Spleen (tissue), 7 donors: Measurements from ENCODE around the gene GMNN.

Experiments
- POLR2A ChIP-seq, 3 donors: fragments of 450-650 bp; IDR thresholded peaks; one replicate each; pipeline ENCODE4 v1.5.1; 2017; ENCODE audit warnings: antibody characterized with exemption in 3 of 3, mild to moderate bottlenecking in 1 of 3
- POLR2AphosphoS5 ChIP-seq, 3 donors: sonication (generic); formaldehyde crosslinking; IDR thresholded peaks; one replicate each; pipeline ENCODE4 v1.5.1; 2017; ENCODE audit warnings: antibody characterized with exemption in 3 of 3
- TF ChIP-seq, protein P1 (sequence below), 11 experiments: fragments of 200-600 bp in 7 of 11; fragments of 450-650 bp in 4 of 11; sonication (generic) in 4 of 11; IDR thresholded peaks in 8 of 11; conservative IDR thresholded peaks in 3 of 11; 1 replicate in 7 of 11; 2 replicates in 4 of 11; pipeline versions ENCODE4 v1.4.0 to v1.8.0; 2016 to 2021; ENCODE audit warnings: antibody characterized with exemption in 11 of 11, inconsistent platforms in 4 of 11, mild to moderate bottlenecking in 1 of 11
- donor health status: DM: no; HTN: no; CAD: no; lungs with moderate emphysema.
- donor health status: DM: no; HTN: no; CAD: no.
- donor health status: DM: no; HTN: no; CAD: no.

DNA sequence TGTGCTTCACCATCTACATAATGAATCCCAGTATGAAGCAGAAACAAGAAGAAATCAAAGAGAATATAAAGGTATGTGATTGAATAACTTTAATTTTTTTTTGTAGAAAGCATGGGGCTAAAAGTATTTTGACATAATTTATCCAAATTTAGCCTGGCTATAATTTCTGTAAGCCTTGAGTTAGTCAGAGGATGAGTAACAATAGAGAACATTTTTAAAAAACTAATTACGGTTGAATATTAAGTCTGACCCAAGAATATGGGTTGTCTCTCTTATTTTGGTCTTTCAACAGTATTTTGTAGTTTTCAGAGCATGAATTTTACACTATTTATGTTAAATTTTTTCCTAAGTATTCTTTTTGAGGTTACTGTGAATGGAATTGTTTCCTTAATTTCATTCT, 2.5 kb downstream of the GMNN start:
- TF ChIP-seq, protein P1, sequence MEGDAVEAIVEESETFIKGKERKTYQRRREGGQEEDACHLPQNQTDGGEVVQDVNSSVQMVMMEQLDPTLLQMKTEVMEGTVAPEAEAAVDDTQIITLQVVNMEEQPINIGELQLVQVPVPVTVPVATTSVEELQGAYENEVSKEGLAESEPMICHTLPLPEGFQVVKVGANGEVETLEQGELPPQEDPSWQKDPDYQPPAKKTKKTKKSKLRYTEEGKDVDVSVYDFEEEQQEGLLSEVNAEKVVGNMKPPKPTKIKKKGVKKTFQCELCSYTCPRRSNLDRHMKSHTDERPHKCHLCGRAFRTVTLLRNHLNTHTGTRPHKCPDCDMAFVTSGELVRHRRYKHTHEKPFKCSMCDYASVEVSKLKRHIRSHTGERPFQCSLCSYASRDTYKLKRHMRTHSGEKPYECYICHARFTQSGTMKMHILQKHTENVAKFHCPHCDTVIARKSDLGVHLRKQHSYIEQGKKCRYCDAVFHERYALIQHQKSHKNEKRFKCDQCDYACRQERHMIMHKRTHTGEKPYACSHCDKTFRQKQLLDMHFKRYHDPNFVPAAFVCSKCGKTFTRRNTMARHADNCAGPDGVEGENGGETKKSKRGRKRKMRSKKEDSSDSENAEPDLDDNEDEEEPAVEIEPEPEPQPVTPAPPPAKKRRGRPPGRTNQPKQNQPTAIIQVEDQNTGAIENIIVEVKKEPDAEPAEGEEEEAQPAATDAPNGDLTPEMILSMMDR (IDR thresholded peaks at IDR 0.05 in 8 of 11, conservative IDR thresholded peaks at IDR 0.05 in 3 of 11): no peak
- TF ChIP-seq POLR2A (IDR thresholded peaks at IDR 0.05) (no peak), POLR2AphosphoS5 (IDR thresholded peaks at IDR 0.05) (no peak)
